ENCODE measurements around the gene RAPGEF5. TPM values are rescaled to one million over a fixed set of nuclear protein-coding genes. Genes with fewer than 3 reads are reported as not detected.

RAPGEF5 gene
- total RNA-seq, 1 experiment from 2014 or later = 5.6 TPM

DNA sequence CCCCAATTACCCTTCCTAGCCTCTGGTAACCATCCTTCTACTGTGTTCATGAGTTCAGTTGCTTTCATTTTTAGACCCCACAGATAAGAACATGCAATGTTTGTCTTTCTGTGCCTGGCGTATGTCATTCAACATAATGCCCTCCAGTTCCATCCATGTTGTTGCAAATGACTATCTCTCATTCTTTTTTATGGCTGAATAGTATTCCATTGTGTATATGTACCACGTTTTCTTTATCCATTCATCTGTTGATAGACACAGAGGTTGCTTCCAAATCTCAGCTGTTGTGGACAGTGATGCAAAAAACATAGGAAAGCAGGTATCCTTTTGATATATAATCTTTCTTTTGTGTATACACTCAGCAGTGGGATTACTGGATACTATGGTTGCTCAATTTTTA lies 51.2 kb downstream of the RAPGEF5 start:
- Histone ChIP-seq H4K20me1 (ENCODE audit: low read length) (no peaks in the 10 kb centered on the region), H3K9ac (ENCODE audit: low read length) (no peak overlapping the region), H3K27ac (ENCODE audit: low read length) (no peak overlapping the region), H3K79me2 (ENCODE audit: low read length) (no peaks in the 10 kb centered on the region), H3K4me2 (ENCODE audit: low read length) (no peak overlapping the region), H3K27me3 (ENCODE audit: low read length) (no peaks in the 10 kb centered on the region), H2AFZ (ENCODE audit: low read length) (no peak overlapping the region), H3F3A (ENCODE audit: low read length, unreplicated experiment) (no peaks in the 10 kb centered on the region), H3K4me1 (ENCODE audit: insufficient read depth, low read length) (no peaks in the 10 kb centered on the region), H3K9me3 (ENCODE audit: low read length) (no peaks in the 10 kb centered on the region), H3K36me3 (ENCODE audit: low read depth, low read length) (peaks cover 9% of the 10 kb centered on the region), H3K9me2 (replicated peaks; ENCODE audit: low read length) (no peaks in the 10 kb centered on the region), H3K4me3 (ENCODE audit: low read length) (no peak overlapping the region)
- ChIA-PET CTCF (no interaction called here), POLR2A (ENCODE audit: unreplicated experiment) (no interaction called here)
- DNase-seq (no peak), ATAC-seq (no peak)
- TF ChIP-seq, protein P1, sequence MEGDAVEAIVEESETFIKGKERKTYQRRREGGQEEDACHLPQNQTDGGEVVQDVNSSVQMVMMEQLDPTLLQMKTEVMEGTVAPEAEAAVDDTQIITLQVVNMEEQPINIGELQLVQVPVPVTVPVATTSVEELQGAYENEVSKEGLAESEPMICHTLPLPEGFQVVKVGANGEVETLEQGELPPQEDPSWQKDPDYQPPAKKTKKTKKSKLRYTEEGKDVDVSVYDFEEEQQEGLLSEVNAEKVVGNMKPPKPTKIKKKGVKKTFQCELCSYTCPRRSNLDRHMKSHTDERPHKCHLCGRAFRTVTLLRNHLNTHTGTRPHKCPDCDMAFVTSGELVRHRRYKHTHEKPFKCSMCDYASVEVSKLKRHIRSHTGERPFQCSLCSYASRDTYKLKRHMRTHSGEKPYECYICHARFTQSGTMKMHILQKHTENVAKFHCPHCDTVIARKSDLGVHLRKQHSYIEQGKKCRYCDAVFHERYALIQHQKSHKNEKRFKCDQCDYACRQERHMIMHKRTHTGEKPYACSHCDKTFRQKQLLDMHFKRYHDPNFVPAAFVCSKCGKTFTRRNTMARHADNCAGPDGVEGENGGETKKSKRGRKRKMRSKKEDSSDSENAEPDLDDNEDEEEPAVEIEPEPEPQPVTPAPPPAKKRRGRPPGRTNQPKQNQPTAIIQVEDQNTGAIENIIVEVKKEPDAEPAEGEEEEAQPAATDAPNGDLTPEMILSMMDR (conservative IDR thresholded peaks at IDR 0.05; ENCODE audit: low read depth, low read length) = no peak
- TF ChIP-seq EZH2phosphoT487 (IDR thresholded peaks at IDR 0.05; ENCODE audit: borderline replicate concordance, low read length) (no peak), EZH2 (IDR thresholded peaks at IDR 0.05; ENCODE audit: low read length, unreplicated experiment) (no peak)
- intact Hi-C loops (cut with micrococcal nuclease) = no loop called here
- BruUV-seq (replicated peaks) = no TSS peak

DNA sequence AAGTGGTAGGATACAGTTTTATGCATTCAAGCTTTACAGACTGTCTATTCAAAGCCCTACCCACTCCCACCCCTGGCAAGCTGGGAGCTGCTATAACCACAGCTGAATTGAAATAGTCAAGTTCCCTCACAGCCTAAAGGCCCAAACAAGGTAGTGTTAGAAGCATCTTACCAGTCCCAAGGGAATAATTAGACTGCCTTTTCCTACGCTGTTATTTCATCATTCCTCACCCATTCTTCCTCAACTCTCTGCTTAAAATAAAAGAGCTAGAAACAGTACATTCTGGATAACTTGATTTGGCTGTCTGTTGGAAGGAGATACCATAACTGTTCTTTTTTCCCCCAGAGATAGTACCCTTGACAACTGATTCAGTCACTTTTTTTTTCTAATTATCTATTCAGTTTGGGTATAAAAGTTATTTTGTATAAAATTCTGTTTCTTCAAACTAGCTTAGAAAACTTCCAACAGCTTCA lies 54.0 kb downstream of the RAPGEF5 start:
- Histone ChIP-seq H3F3A (ENCODE audit: low read length, unreplicated experiment) (no peaks in the 10 kb centered on the region), H3K4me3 (ENCODE audit: low read length) (no peak overlapping the region), H3K27ac (ENCODE audit: low read length) (no peak overlapping the region), H3K9ac (ENCODE audit: low read length) (no peak overlapping the region), H3K27me3 (ENCODE audit: low read length) (no peaks in the 10 kb centered on the region), H3K9me3 (ENCODE audit: low read length) (no peaks in the 10 kb centered on the region), H3K79me2 (ENCODE audit: low read length) (no peaks in the 10 kb centered on the region), H2AFZ (ENCODE audit: low read length) (no peak overlapping the region), H3K4me2 (ENCODE audit: low read length) (no peak overlapping the region), H3K4me1 (ENCODE audit: insufficient read depth, low read length) (no peaks in the 10 kb centered on the region), H4K20me1 (ENCODE audit: low read length) (no peaks in the 10 kb centered on the region), H3K36me3 (ENCODE audit: low read depth, low read length) (peaks cover 9% of the 10 kb centered on the region), H3K9me2 (replicated peaks; ENCODE audit: low read length) (no peaks in the 10 kb centered on the region)
- intact Hi-C loops (cut with micrococcal nuclease) = no loop called here
- TF ChIP-seq EZH2phosphoT487 (IDR thresholded peaks at IDR 0.05; ENCODE audit: borderline replicate concordance, low read length) = no peak
- TF ChIP-seq, protein P1 (conservative IDR thresholded peaks at IDR 0.05; ENCODE audit: low read depth, low read length) = no peak
- no peak for TF ChIP-seq EZH2 (IDR thresholded peaks at IDR 0.05; ENCODE audit: low read length, unreplicated experiment)
- POLR2A ChIA-PET (ENCODE audit: unreplicated experiment) = no interaction called here
- CTCF ChIA-PET = no interaction called here
- no TSS peak for BruUV-seq (replicated peaks)
- no peak for DNase-seq
- ATAC-seq = no peak

DNA sequence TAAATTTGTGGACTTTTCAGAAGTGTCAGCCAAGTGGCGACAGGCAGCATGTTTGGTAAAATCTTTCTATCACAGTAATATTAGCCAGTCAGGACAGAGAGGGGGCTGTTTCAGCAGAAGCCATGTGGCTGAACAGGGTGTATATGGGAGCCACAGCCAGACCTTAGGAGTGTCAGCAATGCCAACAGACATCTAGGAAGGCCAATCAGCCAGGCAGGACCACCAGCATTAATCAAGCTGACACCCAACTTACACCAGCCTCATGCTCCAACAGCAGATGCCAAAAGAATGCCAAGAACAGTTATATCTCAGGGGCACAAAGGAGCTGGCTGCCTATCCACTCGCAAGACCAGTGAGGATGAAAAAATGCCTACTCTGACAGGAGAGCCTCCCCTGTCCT lies 54.8 kb downstream of the RAPGEF5 start:
- Histone ChIP-seq H3K9ac (ENCODE audit: low read length) (no peak overlapping the region), H3K9me2 (replicated peaks; ENCODE audit: low read length) (no peaks in the 10 kb centered on the region), H3K36me3 (ENCODE audit: low read depth, low read length) (peaks cover 6% of the 10 kb centered on the region), H3K27ac (ENCODE audit: low read length) (no peak overlapping the region), H2AFZ (ENCODE audit: low read length) (no peak overlapping the region), H3K4me3 (ENCODE audit: low read length) (no peak overlapping the region), H3K79me2 (ENCODE audit: low read length) (no peaks in the 10 kb centered on the region), H4K20me1 (ENCODE audit: low read length) (no peaks in the 10 kb centered on the region), H3K27me3 (ENCODE audit: low read length) (no peaks in the 10 kb centered on the region), H3F3A (ENCODE audit: low read length, unreplicated experiment) (no peaks in the 10 kb centered on the region), H3K4me2 (ENCODE audit: low read length) (no peak overlapping the region), H3K9me3 (ENCODE audit: low read length) (no peaks in the 10 kb centered on the region), H3K4me1 (ENCODE audit: insufficient read depth, low read length) (no peaks in the 10 kb centered on the region)
- intact Hi-C loops (cut with micrococcal nuclease) = no loop called here
- no peak for ATAC-seq
- CTCF ChIA-PET = no interaction called here
- POLR2A ChIA-PET (ENCODE audit: unreplicated experiment) = no interaction called here
- TF ChIP-seq EZH2 (IDR thresholded peaks at IDR 0.05; ENCODE audit: low read length, unreplicated experiment) (no peak), EZH2phosphoT487 (IDR thresholded peaks at IDR 0.05; ENCODE audit: borderline replicate concordance, low read length) (no peak)
- TF ChIP-seq, protein P1 (conservative IDR thresholded peaks at IDR 0.05; ENCODE audit: low read depth, low read length) = no peak
- no TSS peak for BruUV-seq (replicated peaks)
- no peak for DNase-seq

Measured in PC-3 (cell line).